ENCODE measurements around the gene FRMD5. TPM values are rescaled to one million over a fixed set of nuclear protein-coding genes. Genes with fewer than 3 reads are reported as not detected.

FRMD5 gene
- total RNA-seq, 1 donor from 2014 or later: 1.5 TPM

- TF ChIP-seq CTCF (IDR thresholded peaks at IDR 0.05): no peak
- Mint-ChIP-seq H3K27ac (ENCODE audit: unreplicated experiment) (no peak overlapping the region), H3K27me3 (ENCODE audit: low read depth) (no peaks in the 10 kb centered on the region), H3K4me1 (ENCODE audit: low read depth) (peaks cover 29% of the 10 kb centered on the region), H3K36me3 (ENCODE audit: low read depth) (peaks cover 5% of the 10 kb centered on the region), H3K9me3 (ENCODE audit: low read depth) (no peaks in the 10 kb centered on the region), H3K4me3 (ENCODE audit: unreplicated experiment) (peak overlapping the region; percentile 11)
- no peak for DNase-seq (ENCODE audit: low spot score)
These were observed 373.6 kb downstream of the FRMD5 start for GRCh38 chr15:43821505-43821904.

Other genes with a start within 250 kb of the FRMD5 start
- 125 to 160 TPM (median 129 TPM) in 3 replicates for gene GOLM2, start 93.4 kb upstream of the FRMD5 start, total RNA-seq
- 41.7 to 48.6 TPM (median 43.1 TPM) in 3 replicates for gene CTDSPL2, start 232.4 kb upstream of the FRMD5 start, total RNA-seq

All from chondrocyte (in vitro differentiated cells).